ENCODE data around the gene MTF1.

Gene MTF1

DNA sequence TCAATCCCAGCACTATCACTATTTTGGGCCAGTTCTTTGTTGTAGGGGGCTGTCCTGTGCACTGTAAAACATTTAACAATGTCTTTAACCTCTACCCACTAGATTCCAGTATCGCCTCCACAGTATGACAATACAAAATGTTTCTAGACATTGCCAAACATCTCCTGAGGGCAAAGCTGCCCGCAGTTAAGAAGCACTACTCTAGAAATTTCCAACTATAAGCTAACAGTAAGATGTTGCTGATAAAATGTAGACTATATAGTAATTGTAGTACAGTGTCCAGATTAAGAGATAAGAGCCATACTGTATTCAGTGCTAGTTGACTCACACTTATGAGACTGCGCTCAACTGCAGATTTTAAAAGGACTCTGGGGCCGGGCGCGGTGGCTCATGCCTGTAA, 5.0 kb downstream of the MTF1 start:
- no peak overlapping the region for H3K27ac ChIP-seq (ENCODE audit: low read depth, low read length)
- H3K36me3 ChIP-seq (ENCODE audit: control insufficient read depth in 1 of 2, insufficient read depth in 2 of 2, low read length in 2 of 2) = peaks cover 7 to 8% of the 10 kb centered on the region in 2 experiments
- no peak overlapping the region for H3K4me3 ChIP-seq (ENCODE audit: low read depth, low read length)
- no peak overlapping the region for H3K9ac ChIP-seq (ENCODE audit: low read length)
- no peak overlapping the region for H4K91ac ChIP-seq (ENCODE audit: low read depth, low read length)
- no peak overlapping the region for H2BK12ac ChIP-seq (ENCODE audit: low read length)
- no peaks in the 10 kb centered on the region for H3K27me3 ChIP-seq (ENCODE audit: insufficient read depth, low read length)
- H2BK120ac ChIP-seq (ENCODE audit: insufficient read depth, low read length, poor library complexity) = no peak overlapping the region
- WGBS (ENCODE audit: extremely low coverage, insufficient coverage, insufficient read length) = no CpG with 5 or more reads among the region's 6 CpGs
- no peak overlapping the region for H2AFZ ChIP-seq (ENCODE audit: insufficient read depth, low read length, poor library complexity)
- no peaks in the 10 kb centered on the region for H3K9me3 ChIP-seq (ENCODE audit: insufficient read depth, low read depth, low read length)
- H3K79me2 ChIP-seq (ENCODE audit: control insufficient read depth, insufficient read depth, low read length, poor library complexity) = peaks cover 5% of the 10 kb centered on the region
- H3K4ac ChIP-seq (ENCODE audit: low read depth, low read length) = no peak overlapping the region
- no peak overlapping the region for H3K23ac ChIP-seq (ENCODE audit: low read length)
- no peak overlapping the region for H2AK5ac ChIP-seq (ENCODE audit: low read length)
- DNase-seq = peak; percentile 86 to 98
- no peak overlapping the region for H2BK5ac ChIP-seq (ENCODE audit: low read depth, low read length, poor library complexity)
- H4K12ac ChIP-seq (ENCODE audit: low read depth, low read length) = no peak overlapping the region
- H3K4me1 ChIP-seq (ENCODE audit: control insufficient read depth in 1 of 2, insufficient read depth in 2 of 2, low read length in 2 of 2) = no peaks in the 10 kb centered on the region
- no peak overlapping the region for H4K8ac ChIP-seq (ENCODE audit: low read depth, low read length)
- H3K79me1 ChIP-seq (ENCODE audit: low read length) = peaks cover 5% of the 10 kb centered on the region
- no peak overlapping the region for H3K18ac ChIP-seq (ENCODE audit: low read length)
- no peak overlapping the region for H3K14ac ChIP-seq (ENCODE audit: low read length)
- no peak overlapping the region for H3K4me2 ChIP-seq (ENCODE audit: low read length)

- no peak overlapping the region for H2BK120ac ChIP-seq (ENCODE audit: insufficient read depth, low read length, poor library complexity)
- H3K79me2 ChIP-seq (ENCODE audit: control insufficient read depth, insufficient read depth, low read length, poor library complexity) = no peaks in the 10 kb centered on the region
- no peak overlapping the region for H2BK12ac ChIP-seq (ENCODE audit: low read length)
- H3K27ac ChIP-seq (ENCODE audit: low read depth, low read length) = no peak overlapping the region
- no peak overlapping the region for H3K4me2 ChIP-seq (ENCODE audit: low read length)
- DNase-seq = no peak
- no peak overlapping the region for H4K8ac ChIP-seq (ENCODE audit: low read depth, low read length)
- no peak overlapping the region for H3K9ac ChIP-seq (ENCODE audit: low read length)
- H3K4me3 ChIP-seq (ENCODE audit: low read depth, low read length) = no peak overlapping the region
- H2AFZ ChIP-seq (ENCODE audit: insufficient read depth, low read length, poor library complexity) = no peak overlapping the region
- no peak overlapping the region for H3K18ac ChIP-seq (ENCODE audit: low read length)
- H3K4me1 ChIP-seq (ENCODE audit: control insufficient read depth in 1 of 2, insufficient read depth in 2 of 2, low read length in 2 of 2) = no peaks in the 10 kb centered on the region
- H3K23ac ChIP-seq (ENCODE audit: low read length) = no peak overlapping the region
- H3K4ac ChIP-seq (ENCODE audit: low read depth, low read length) = no peak overlapping the region
- H3K79me1 ChIP-seq (ENCODE audit: low read length) = no peaks in the 10 kb centered on the region
- no peak overlapping the region for H2AK5ac ChIP-seq (ENCODE audit: low read length)
- H3K36me3 ChIP-seq (ENCODE audit: control insufficient read depth in 1 of 2, insufficient read depth in 2 of 2, low read length in 2 of 2) = peaks cover 7 to 9% of the 10 kb centered on the region in 2 experiments
- H3K14ac ChIP-seq (ENCODE audit: low read length) = no peak overlapping the region
- no peak overlapping the region for H4K91ac ChIP-seq (ENCODE audit: low read depth, low read length)
- no peaks in the 10 kb centered on the region for H3K27me3 ChIP-seq (ENCODE audit: insufficient read depth, low read length)
- no peak overlapping the region for H2BK5ac ChIP-seq (ENCODE audit: low read depth, low read length, poor library complexity)
- no peaks in the 10 kb centered on the region for H3K9me3 ChIP-seq (ENCODE audit: insufficient read depth, low read depth, low read length)
- H4K12ac ChIP-seq (ENCODE audit: low read depth, low read length) = no peak overlapping the region
Observed at GRCh38 chr1:37853157-37853556, 6.2 kb downstream of the MTF1 start.

DNA sequence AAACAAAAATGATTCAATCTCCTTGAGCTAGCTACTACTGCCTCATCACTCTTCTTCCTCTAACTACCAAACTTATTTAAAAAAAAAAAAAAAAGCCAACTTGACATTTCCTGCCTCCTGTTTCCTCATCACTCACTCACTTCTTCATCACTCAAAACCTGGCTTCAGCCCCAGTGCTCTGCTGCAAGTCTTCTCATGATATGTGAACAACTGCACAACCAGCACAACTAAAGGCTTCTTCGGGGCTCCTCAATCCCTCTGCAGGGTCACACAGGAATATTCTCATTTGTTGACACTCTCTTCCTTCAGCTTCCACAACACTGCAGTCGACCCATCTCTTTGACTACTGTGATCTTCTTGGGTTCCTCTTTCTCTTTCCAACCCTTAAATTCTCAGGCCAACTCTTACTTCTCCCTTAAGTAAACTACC, 7.6 kb downstream of the MTF1 start:
- Histone ChIP-seq H3K9ac (ENCODE audit: low read length) (no peak overlapping the region), H2AK5ac (ENCODE audit: low read length) (no peak overlapping the region), H3K14ac (ENCODE audit: low read length) (no peak overlapping the region), H3K4ac (ENCODE audit: low read depth, low read length) (no peak overlapping the region), H3K4me1 (ENCODE audit: control insufficient read depth in 1 of 2, insufficient read depth in 2 of 2, low read length in 2 of 2) (no peaks in the 10 kb centered on the region), H3K27me3 (ENCODE audit: insufficient read depth, low read length) (no peaks in the 10 kb centered on the region), H3K27ac (ENCODE audit: low read depth, low read length) (no peak overlapping the region), H4K12ac (ENCODE audit: low read depth, low read length) (no peak overlapping the region), H3K79me2 (ENCODE audit: control insufficient read depth, insufficient read depth, low read length, poor library complexity) (no peaks in the 10 kb centered on the region), H2BK5ac (ENCODE audit: low read depth, low read length, poor library complexity) (no peak overlapping the region), H3K4me2 (ENCODE audit: low read length) (no peak overlapping the region), H3K23ac (ENCODE audit: low read length) (no peak overlapping the region), H3K18ac (ENCODE audit: low read length) (no peak overlapping the region), H3K36me3 (ENCODE audit: control insufficient read depth in 1 of 2, insufficient read depth in 2 of 2, low read length in 2 of 2) (peaks cover 4 to 6% of the 10 kb centered on the region in 2 experiments), H4K91ac (ENCODE audit: low read depth, low read length) (no peak overlapping the region), H4K8ac (ENCODE audit: low read depth, low read length) (no peak overlapping the region), H2AFZ (ENCODE audit: insufficient read depth, low read length, poor library complexity) (no peak overlapping the region), H3K4me3 (ENCODE audit: low read depth, low read length) (no peak overlapping the region), H2BK12ac (ENCODE audit: low read length) (no peak overlapping the region), H3K9me3 (ENCODE audit: insufficient read depth, low read depth, low read length) (no peaks in the 10 kb centered on the region), H2BK120ac (ENCODE audit: insufficient read depth, low read length, poor library complexity) (no peak overlapping the region), H3K79me1 (ENCODE audit: low read length) (no peaks in the 10 kb centered on the region)
- no peak for DNase-seq
- WGBS (ENCODE audit: extremely low coverage, insufficient coverage, insufficient read length) = no CpG with 5 or more reads among the region's 2 CpGs

DNA sequence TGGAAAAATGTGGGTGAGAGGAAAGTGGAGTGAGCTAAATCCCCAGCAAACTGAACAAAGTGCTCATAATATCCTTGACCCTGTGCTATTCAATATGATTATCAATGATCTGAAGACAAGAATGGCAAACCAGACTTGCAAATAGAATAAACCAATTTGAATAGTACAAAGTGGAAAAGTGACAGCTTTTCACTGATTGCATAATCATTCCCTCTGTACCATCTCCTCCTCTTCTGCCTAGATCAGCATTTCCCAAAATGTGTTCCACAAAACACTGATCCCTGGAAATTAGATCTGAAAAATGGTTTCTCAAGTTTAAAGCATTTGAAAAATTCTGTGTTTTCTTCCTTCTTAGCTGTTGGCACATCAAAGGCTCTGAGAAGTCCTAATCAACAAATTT, 8.1 kb downstream of the MTF1 start:
- H3K27me3 ChIP-seq (ENCODE audit: insufficient read depth, low read length) = no peaks in the 10 kb centered on the region
- H4K91ac ChIP-seq (ENCODE audit: low read depth, low read length) = no peak overlapping the region
- H3K14ac ChIP-seq (ENCODE audit: low read length) = no peak overlapping the region
- no peak for DNase-seq
- H3K4ac ChIP-seq (ENCODE audit: low read depth, low read length) = no peak overlapping the region
- no peak overlapping the region for H3K9ac ChIP-seq (ENCODE audit: low read length)
- no peaks in the 10 kb centered on the region for H3K79me1 ChIP-seq (ENCODE audit: low read length)
- H2AK5ac ChIP-seq (ENCODE audit: low read length) = no peak overlapping the region
- H2AFZ ChIP-seq (ENCODE audit: insufficient read depth, low read length, poor library complexity) = no peak overlapping the region
- H2BK5ac ChIP-seq (ENCODE audit: low read depth, low read length, poor library complexity) = no peak overlapping the region
- no peak overlapping the region for H3K23ac ChIP-seq (ENCODE audit: low read length)
- H3K79me2 ChIP-seq (ENCODE audit: control insufficient read depth, insufficient read depth, low read length, poor library complexity) = no peaks in the 10 kb centered on the region
- H3K36me3 ChIP-seq (ENCODE audit: control insufficient read depth in 1 of 2, insufficient read depth in 2 of 2, low read length in 2 of 2) = peaks cover 4 to 6% of the 10 kb centered on the region in 2 experiments
- H4K8ac ChIP-seq (ENCODE audit: low read depth, low read length) = no peak overlapping the region
- no peak overlapping the region for H4K12ac ChIP-seq (ENCODE audit: low read depth, low read length)
- no peak overlapping the region for H3K4me2 ChIP-seq (ENCODE audit: low read length)
- no peak overlapping the region for H2BK120ac ChIP-seq (ENCODE audit: insufficient read depth, low read length, poor library complexity)
- no peak overlapping the region for H3K27ac ChIP-seq (ENCODE audit: low read depth, low read length)
- no peaks in the 10 kb centered on the region for H3K9me3 ChIP-seq (ENCODE audit: insufficient read depth, low read depth, low read length)
- H3K18ac ChIP-seq (ENCODE audit: low read length) = no peak overlapping the region
- H3K4me1 ChIP-seq (ENCODE audit: control insufficient read depth in 1 of 2, insufficient read depth in 2 of 2, low read length in 2 of 2) = no peaks in the 10 kb centered on the region
- H3K4me3 ChIP-seq (ENCODE audit: low read depth, low read length) = no peak overlapping the region
- no peak overlapping the region for H2BK12ac ChIP-seq (ENCODE audit: low read length)
